ENCODE results near the gene CRNKL1.

CRNKL1 gene

DNA sequence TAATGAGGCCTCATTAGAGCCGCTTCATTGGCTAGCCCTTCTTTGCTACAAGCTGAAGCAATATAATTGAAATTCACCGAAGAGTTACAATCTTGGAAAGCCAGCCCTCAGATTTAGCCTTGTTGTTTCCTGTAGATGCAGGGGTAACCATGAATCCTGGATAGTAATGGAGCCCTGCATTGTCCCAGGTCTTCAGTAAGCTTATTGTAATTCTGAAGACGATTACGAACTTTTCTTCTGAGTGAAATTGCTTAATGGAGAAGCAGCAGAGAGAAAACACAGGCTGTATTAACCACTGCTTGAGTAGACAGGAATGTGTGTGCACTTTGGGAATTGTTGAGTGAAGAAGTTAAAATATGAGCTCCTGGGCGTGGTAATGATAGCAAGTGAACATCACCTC is 61.4 kb downstream of the CRNKL1 start:
- in situ Hi-C loops (cut with MboI; ENCODE audit: low sequenced_read_pairs), result loop anchor here (25.0 kb wide), 1 partner anchor 204 kb away; no protein-coding TSS in a partner anchor

DNA sequence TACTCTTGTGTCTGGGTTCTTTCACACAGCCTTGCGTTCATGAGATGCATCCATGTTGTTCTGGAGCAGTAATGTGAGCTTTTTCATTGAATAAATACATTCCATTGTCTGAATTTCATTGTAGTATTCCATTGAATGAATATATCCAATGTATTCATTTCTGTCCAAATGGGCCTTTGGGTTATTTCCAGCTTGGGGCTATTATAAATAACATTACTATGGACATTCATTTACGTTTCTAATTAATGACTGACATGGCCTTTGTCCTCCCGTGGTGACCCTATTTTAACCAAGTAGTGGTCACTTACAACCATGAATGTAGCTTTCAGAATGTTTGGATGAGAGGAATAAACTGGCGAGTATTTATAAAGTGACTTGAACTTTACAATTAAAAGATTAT is 65.2 kb downstream of the CRNKL1 start:
- in situ Hi-C loops (cut with MboI; ENCODE audit: low sequenced_read_pairs), result loop anchor here (25.0 kb wide), 1 partner anchor 200 kb away; no protein-coding TSS in a partner anchor

- in situ Hi-C loops (cut with MboI; ENCODE audit: low sequenced_read_pairs), result loop anchor here (25.0 kb wide), 1 partner anchor 199 kb away; no protein-coding TSS in a partner anchor
Measured at GRCh38 chr20:19986419-19986818, 65.8 kb downstream of the CRNKL1 start.
